BLaER1 (cell line): ENCODE data around the gene FOXP1.

Experiments used
- H3K27ac ChIP-seq: shearing (Covaris generic); formaldehyde crosslinking; 2 replicates; pipeline ENCODE4 v1.8.1; 2022
- H3K27me3 ChIP-seq: shearing (Covaris generic); formaldehyde crosslinking; 2 replicates; pipeline ENCODE4 v1.8.1; 2022
- H3K36me3 ChIP-seq: shearing (Covaris generic); formaldehyde crosslinking; 2 replicates; pipeline ENCODE4 v1.8.1; 2022
- H3K4me1 ChIP-seq: shearing (Covaris generic); formaldehyde crosslinking; 2 replicates; pipeline ENCODE4 v1.8.1; 2022
- H3K4me2 ChIP-seq: shearing (Covaris generic); formaldehyde crosslinking; 2 replicates; pipeline ENCODE4 v1.8.1; 2022
- H3K4me3 ChIP-seq: shearing (Covaris generic); formaldehyde crosslinking; 2 replicates; pipeline ENCODE4 v1.8.1; 2022
- H3K9ac ChIP-seq: shearing (Covaris generic); formaldehyde crosslinking; 2 replicates; pipeline ENCODE4 v1.8.1; 2022
- H3K9me3 ChIP-seq: shearing (Covaris generic); formaldehyde crosslinking; 2 replicates; pipeline ENCODE4 v1.8.1; 2022
- H4K20me1 ChIP-seq: shearing (Covaris generic); formaldehyde crosslinking; 2 replicates; pipeline ENCODE4 v1.8.1; 2022
- Cebpa-rat ChIP-seq: shearing (Covaris generic); IDR thresholded peaks from 2 replicates; pipeline ENCODE4 v1.8.1; 2022

FOXP1 gene

GRCh38 chr3:70992562-70993204 is 590.8 kb downstream of the FOXP1 start:
- H3K9me3 ChIP-seq = peaks cover 4% of the 10 kb centered on the region; the same call in 1 of the 2 replicates
- H3K4me3 ChIP-seq = no peak overlapping the region
- no peaks in the 10 kb centered on the region for H3K27me3 ChIP-seq
- H3K4me1 ChIP-seq = no peaks in the 10 kb centered on the region
- no peak overlapping the region for H3K27ac ChIP-seq
- TF ChIP-seq Cebpa-rat = no peak
- H3K36me3 ChIP-seq = peaks cover 62% of the 10 kb centered on the region
- H4K20me1 ChIP-seq = no peaks in the 10 kb centered on the region
- no peak overlapping the region for H3K4me2 ChIP-seq
- H3K9ac ChIP-seq = no peak overlapping the region

- Histone ChIP-seq H3K36me3 (peaks cover 67% of the 10 kb centered on the region), H3K4me3 (no peak overlapping the region), H3K4me2 (no peak overlapping the region), H3K27ac (no peak overlapping the region), H3K27me3 (no peaks in the 10 kb centered on the region), H3K9me3 (peaks cover 4% of the 10 kb centered on the region; the same call in 1 of the 2 replicates), H4K20me1 (no peaks in the 10 kb centered on the region), H3K4me1 (no peaks in the 10 kb centered on the region), H3K9ac (no peak overlapping the region)
- TF ChIP-seq Cebpa-rat = no peak
These were observed 591.4 kb downstream of the FOXP1 start for GRCh38 chr3:70992131-70992530.

- peaks cover 4% of the 10 kb centered on the region; the same call in 1 of the 2 replicates for H3K9me3 ChIP-seq
- H3K27ac ChIP-seq = no peak overlapping the region
- no peaks in the 10 kb centered on the region for H3K4me1 ChIP-seq
- H3K9ac ChIP-seq = no peak overlapping the region
- TF ChIP-seq Cebpa-rat = no peak
- H3K4me3 ChIP-seq = no peak overlapping the region
- H3K27me3 ChIP-seq = no peaks in the 10 kb centered on the region
- no peaks in the 10 kb centered on the region for H4K20me1 ChIP-seq
- H3K4me2 ChIP-seq = no peak overlapping the region
- peaks cover 68% of the 10 kb centered on the region for H3K36me3 ChIP-seq
These were observed 592.8 kb downstream of the FOXP1 start for GRCh38 chr3:70990723-70991122.

GRCh38 chr3:70990185-70990584 is 593.3 kb downstream of the FOXP1 start:
- Histone ChIP-seq H3K4me3 (no peak overlapping the region), H3K9me3 (peaks cover 4% of the 10 kb centered on the region; the same call in 1 of the 2 replicates), H3K27me3 (no peaks in the 10 kb centered on the region), H3K9ac (no peak overlapping the region), H3K4me1 (no peaks in the 10 kb centered on the region), H3K4me2 (no peak overlapping the region), H3K36me3 (peaks cover 71% of the 10 kb centered on the region), H3K27ac (no peak overlapping the region), H4K20me1 (no peaks in the 10 kb centered on the region)
- no peak for TF ChIP-seq Cebpa-rat

- H3K4me2 ChIP-seq = no peak overlapping the region
These were observed 594.4 kb downstream of the FOXP1 start for GRCh38 chr3:70989174-70989573.

GRCh38 chr3:70988111-70988510 is 595.4 kb downstream of the FOXP1 start:
- no peaks in the 10 kb centered on the region for H3K27me3 ChIP-seq
- H3K36me3 ChIP-seq = peaks cover 68% of the 10 kb centered on the region
- H3K4me1 ChIP-seq = peaks cover 5% of the 10 kb centered on the region
- no peak overlapping the region for H3K27ac ChIP-seq
- H3K9ac ChIP-seq = no peak overlapping the region
- H3K4me2 ChIP-seq = no peak overlapping the region
- TF ChIP-seq Cebpa-rat = no peak
- no peaks in the 10 kb centered on the region for H4K20me1 ChIP-seq
- H3K9me3 ChIP-seq = peaks cover 4% of the 10 kb centered on the region; the same call in 1 of the 2 replicates
- no peak overlapping the region for H3K4me3 ChIP-seq

More at GRCh38 chr3:70989174-70989573, 594.4 kb downstream of the FOXP1 start:
- H3K9me3 ChIP-seq = peaks cover 4% of the 10 kb centered on the region; the same call in 1 of the 2 replicates
- H3K27me3 ChIP-seq = no peaks in the 10 kb centered on the region
- no peak overlapping the region for H3K9ac ChIP-seq
- H3K4me3 ChIP-seq = no peak overlapping the region
- H3K27ac ChIP-seq = no peak overlapping the region
- H3K4me1 ChIP-seq = no peaks in the 10 kb centered on the region
- H3K36me3 ChIP-seq = peaks cover 72% of the 10 kb centered on the region
- no peaks in the 10 kb centered on the region for H4K20me1 ChIP-seq
- TF ChIP-seq Cebpa-rat = no peak

- H3K9me3 ChIP-seq = peaks cover 2% of the 10 kb centered on the region; the same call in 1 of the 2 replicates
- H3K9ac ChIP-seq = no peak overlapping the region
- H3K27ac ChIP-seq = no peak overlapping the region
- H3K4me3 ChIP-seq = no peak overlapping the region
- no peaks in the 10 kb centered on the region for H4K20me1 ChIP-seq
- TF ChIP-seq Cebpa-rat = no peak
- peaks cover 22% of the 10 kb centered on the region for H3K4me1 ChIP-seq
- peaks cover 51% of the 10 kb centered on the region for H3K36me3 ChIP-seq
- no peaks in the 10 kb centered on the region for H3K27me3 ChIP-seq
- no peak overlapping the region for H3K4me2 ChIP-seq
These were observed 598.0 kb downstream of the FOXP1 start for GRCh38 chr3:70985572-70985971.

- Histone ChIP-seq H3K9me3 (no peaks in the 10 kb centered on the region; the same call in 1 of the 2 replicates), H3K4me3 (no peak overlapping the region), H3K4me2 (no peak overlapping the region), H4K20me1 (no peaks in the 10 kb centered on the region), H3K9ac (no peak overlapping the region), H3K36me3 (peaks cover 57% of the 10 kb centered on the region), H3K4me1 (peaks cover 22% of the 10 kb centered on the region), H3K27me3 (no peaks in the 10 kb centered on the region), H3K27ac (no peak overlapping the region)
- TF ChIP-seq Cebpa-rat = no peak
These were observed 598.6 kb downstream of the FOXP1 start for GRCh38 chr3:70984776-70985482.

- Histone ChIP-seq H3K27ac (peak overlapping the region; percentile 39; the same call in 1 of the 2 replicates), H4K20me1 (no peaks in the 10 kb centered on the region), H3K27me3 (no peaks in the 10 kb centered on the region), H3K4me2 (peak overlapping the region; percentile 32), H3K9ac (0 out of 2 replicates have a peak overlapping the region, but pooled peaks have one; percentile 9), H3K36me3 (peaks cover 61% of the 10 kb centered on the region), H3K4me1 (peaks cover 22% of the 10 kb centered on the region), H3K4me3 (no peak overlapping the region), H3K9me3 (no peaks in the 10 kb centered on the region; the same call in 1 of the 2 replicates)
- TF ChIP-seq Cebpa-rat = no peak
These were observed 600.8 kb downstream of the FOXP1 start for GRCh38 chr3:70982700-70983140.

- TF ChIP-seq Cebpa-rat = no peak
- H3K9ac ChIP-seq = no peak overlapping the region
- peaks cover 61% of the 10 kb centered on the region for H3K36me3 ChIP-seq
- H3K27ac ChIP-seq = no peak overlapping the region
- H3K4me1 ChIP-seq = peaks cover 22% of the 10 kb centered on the region
- H4K20me1 ChIP-seq = no peaks in the 10 kb centered on the region
- H3K27me3 ChIP-seq = no peaks in the 10 kb centered on the region
- H3K4me3 ChIP-seq = no peak overlapping the region
- no peaks in the 10 kb centered on the region for H3K9me3 ChIP-seq
- H3K4me2 ChIP-seq = peak overlapping the region; percentile 32; the same call in 1 of the 2 replicates
These were observed 601.2 kb downstream of the FOXP1 start for GRCh38 chr3:70982284-70982683.
